Measurements from ENCODE around the gene RAB4B.
"Not testable (repeated sequence)": the region's sequence is repeated elsewhere in the genome, so short reads cannot be mapped to it uniquely, and the experiment has no call there.

The RAB4B gene, protein sequence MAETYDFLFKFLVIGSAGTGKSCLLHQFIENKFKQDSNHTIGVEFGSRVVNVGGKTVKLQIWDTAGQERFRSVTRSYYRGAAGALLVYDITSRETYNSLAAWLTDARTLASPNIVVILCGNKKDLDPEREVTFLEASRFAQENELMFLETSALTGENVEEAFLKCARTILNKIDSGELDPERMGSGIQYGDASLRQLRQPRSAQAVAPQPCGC

DNA sequence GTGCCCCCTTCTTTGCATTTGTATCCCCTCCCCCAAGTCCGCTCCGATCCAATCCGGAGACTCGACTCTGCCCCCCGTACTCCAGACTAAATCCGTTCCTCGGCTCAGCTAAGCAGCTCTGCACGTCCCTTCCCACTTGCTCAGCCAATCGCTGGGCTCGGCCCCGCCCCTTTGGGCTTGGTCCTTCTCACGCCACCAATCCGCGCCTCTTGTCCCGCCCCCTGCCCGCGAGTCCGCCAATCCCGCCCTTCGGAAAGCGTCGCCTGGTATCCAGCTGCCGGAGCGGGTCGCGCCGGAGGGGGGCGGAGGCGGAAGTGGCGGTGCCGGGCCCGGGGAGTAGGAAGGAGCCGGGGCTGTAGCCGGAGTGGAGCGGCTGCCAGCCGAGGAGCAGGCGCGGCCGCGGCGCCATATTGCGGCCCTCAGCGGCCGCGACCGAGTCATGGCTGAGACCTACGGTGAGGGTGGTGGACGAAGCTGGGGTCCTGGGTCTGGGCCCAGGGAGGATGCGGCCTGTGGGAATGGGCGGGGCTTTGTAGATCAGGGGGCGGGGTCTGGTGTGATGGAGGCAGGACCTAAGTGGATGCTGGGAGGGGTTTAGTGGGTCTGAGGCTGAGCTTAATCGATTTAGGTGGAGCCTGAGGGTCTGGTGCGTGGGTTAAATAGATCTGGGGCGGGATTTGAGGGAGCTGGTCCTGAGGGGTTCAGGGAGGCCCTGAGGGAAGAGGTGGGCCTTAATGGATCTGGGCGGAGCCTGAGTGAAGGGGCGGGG is at the start of gene RAB4B:
Gene RAB4B, plus strand, starts transcription at position 311 of the 769 bp plus-strand sequence. Its CDS starts 129 bp downstream, at position 440.
- H3K4me1 ChIP-seq (ENCODE audit: control insufficient read depth, insufficient read depth, low read length): peaks cover 13% of the 10 kb centered on the region
- H3K36me3 ChIP-seq (ENCODE audit: control insufficient read depth, insufficient read depth, low read length): peaks cover 4% of the 10 kb centered on the region
- H3K4me3 ChIP-seq (ENCODE audit: low read length): peak within 1 kb of the TSS; percentile 89
- H3K27me3 ChIP-seq (ENCODE audit: control insufficient read depth, insufficient read depth, low read length): no peaks in the 10 kb centered on the region
- H3K9ac ChIP-seq (ENCODE audit: low read length): peak within 1 kb of the TSS; percentile 94
- H3K27ac ChIP-seq (ENCODE audit: low read depth, low read length): peak within 1 kb of the TSS; percentile 97

DNA sequence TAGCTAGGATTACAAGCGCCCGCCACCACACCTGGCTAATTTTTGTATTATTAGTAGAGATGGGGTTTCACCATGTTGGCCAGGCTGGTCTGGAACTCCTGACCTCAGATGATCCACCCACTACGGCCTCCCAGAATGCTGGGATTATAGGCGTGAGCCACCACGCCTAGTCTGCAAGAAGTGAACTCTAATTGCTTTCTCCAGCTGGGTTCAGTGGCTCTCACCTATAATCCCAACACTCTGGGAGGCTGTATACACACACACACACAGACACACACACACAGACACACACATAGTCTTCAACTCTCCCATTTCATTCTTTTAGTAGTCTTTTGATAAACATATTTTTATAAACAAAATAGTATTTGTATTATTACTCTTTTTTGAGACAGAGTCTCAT is 48.0 kb upstream of the RAB4B start:
- H3K4me1 ChIP-seq (ENCODE audit: control insufficient read depth, insufficient read depth, low read length); H3K27ac ChIP-seq (ENCODE audit: low read depth, low read length); H3K4me3 ChIP-seq (ENCODE audit: low read length); H3K27me3 ChIP-seq (ENCODE audit: control insufficient read depth, insufficient read depth, low read length); H3K9ac ChIP-seq (ENCODE audit: low read length): not testable (repeated sequence)
- H3K36me3 ChIP-seq (ENCODE audit: control insufficient read depth, insufficient read depth, low read length): peaks cover 33% of the 10 kb centered on the region

DNA sequence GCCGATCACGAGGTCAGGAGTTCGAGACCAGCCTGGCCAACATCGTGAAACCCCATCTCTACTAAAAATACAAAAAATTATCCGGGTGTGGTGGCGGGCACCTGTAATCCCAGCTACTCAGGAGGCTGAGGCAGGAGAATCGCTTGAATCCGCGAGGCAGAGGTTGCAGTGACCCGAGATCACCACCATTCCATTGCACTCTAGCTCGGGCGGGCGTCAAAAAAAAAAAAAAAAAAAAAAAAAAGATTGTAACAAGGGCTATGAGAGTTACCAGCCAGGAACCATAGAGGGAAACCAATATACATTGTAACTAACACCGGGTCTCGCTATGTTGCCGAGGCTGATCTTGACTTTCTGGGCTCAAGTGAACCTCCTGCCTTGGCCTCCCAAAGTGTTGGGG is 45.7 kb upstream of the RAB4B start:
- H3K36me3 ChIP-seq (ENCODE audit: control insufficient read depth, insufficient read depth, low read length): peaks cover 40% of the 10 kb centered on the region

DNA sequence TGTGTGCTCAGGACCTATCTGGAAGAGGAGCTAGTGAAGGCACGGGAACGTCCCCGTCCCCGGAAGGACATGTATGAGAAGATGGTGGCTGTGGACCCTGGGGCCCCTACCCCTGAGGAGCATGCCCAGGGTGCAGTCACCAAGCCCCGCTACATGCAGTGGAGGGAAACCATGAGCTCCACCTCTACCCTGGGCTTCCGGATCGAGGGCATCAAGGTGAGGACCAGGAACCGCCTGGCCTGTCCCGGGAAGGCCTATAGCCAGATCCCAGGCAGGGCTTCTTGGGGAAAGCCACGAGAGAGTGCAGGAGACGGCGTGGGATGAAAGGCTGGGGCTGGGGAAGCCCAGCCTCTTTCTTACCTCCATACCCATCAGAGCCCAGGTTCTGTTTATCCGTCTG is 44.9 kb upstream of the RAB4B start:
- Histone ChIP-seq H3K4me3 (ENCODE audit: low read length) (no peak overlapping the region), H3K9ac (ENCODE audit: low read length) (no peak overlapping the region), H3K27me3 (ENCODE audit: control insufficient read depth, insufficient read depth, low read length) (no peaks in the 10 kb centered on the region), H3K27ac (ENCODE audit: low read depth, low read length) (no peak overlapping the region), H3K36me3 (ENCODE audit: control insufficient read depth, insufficient read depth, low read length) (peaks cover 41% of the 10 kb centered on the region), H3K4me1 (ENCODE audit: control insufficient read depth, insufficient read depth, low read length) (no peaks in the 10 kb centered on the region)

More for the DNA sequence above, 45.7 kb upstream of the RAB4B start:
- H3K9ac ChIP-seq (ENCODE audit: low read length); H3K4me3 ChIP-seq (ENCODE audit: low read length); H3K27ac ChIP-seq (ENCODE audit: low read depth, low read length); H3K27me3 ChIP-seq (ENCODE audit: control insufficient read depth, insufficient read depth, low read length); H3K4me1 ChIP-seq (ENCODE audit: control insufficient read depth, insufficient read depth, low read length): not testable (repeated sequence)

DNA sequence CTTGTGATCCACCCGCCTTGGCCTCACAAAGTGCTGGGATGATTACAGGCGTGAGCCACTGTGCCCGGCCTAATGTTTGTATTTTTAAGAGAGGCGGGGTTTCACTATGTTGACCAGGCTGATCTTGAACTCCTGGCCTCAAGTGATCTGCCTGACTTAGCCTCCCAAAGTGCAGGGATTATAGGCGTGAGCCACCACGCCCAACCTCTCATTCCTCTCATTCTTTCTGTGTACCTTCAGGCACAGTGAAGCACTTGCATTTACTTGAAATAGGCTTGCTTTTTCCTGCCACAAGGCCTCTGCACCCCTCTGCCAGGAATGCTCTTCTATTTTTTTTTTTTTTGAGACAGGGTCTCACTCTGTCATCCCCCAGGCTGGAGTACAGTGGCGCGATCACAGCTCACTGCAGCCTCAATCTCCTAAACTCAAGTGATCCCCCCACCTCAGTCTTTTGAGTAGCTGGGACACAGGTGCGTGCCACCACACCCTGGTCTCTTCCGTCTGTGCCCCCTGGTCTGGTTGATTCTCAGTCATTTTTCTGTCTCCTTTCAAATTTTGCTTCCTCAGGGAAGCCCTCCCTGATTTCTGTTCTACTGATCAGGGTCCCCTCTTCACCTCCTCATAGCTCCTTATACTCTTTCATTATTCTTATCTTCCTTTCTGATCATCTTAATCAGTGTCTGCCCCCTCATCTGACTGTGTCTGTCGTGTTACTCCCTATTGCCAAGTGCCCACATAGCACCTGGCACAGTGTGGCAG is 42.9 kb upstream of the RAB4B start:
- Histone ChIP-seq H3K27me3 (ENCODE audit: control insufficient read depth, insufficient read depth, low read length) (no peaks in the 10 kb centered on the region), H3K4me1 (ENCODE audit: control insufficient read depth, insufficient read depth, low read length) (no peaks in the 10 kb centered on the region), H3K9ac (ENCODE audit: low read length) (no peak overlapping the region), H3K4me3 (ENCODE audit: low read length) (no peak overlapping the region), H3K27ac (ENCODE audit: low read depth, low read length) (no peak overlapping the region), H3K36me3 (ENCODE audit: control insufficient read depth, insufficient read depth, low read length) (peaks cover 47% of the 10 kb centered on the region)

DNA sequence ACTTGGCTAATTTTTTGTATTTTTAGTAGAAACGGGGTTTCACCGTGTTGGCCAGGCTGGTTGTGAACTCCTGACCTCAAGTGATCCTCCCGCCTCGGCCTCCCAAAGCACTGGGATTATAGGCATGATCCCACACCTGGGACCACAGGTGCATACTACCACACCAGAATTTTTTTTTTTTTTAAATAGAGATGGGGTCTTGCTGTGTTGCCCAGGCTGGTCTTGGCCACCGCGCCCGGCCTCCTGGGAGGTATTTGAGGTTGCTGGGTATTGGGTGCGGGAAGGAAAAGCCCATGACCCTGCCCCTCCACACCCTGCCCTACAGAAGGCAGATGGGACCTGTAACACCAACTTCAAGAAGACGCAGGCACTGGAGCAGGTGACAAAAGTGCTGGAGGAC is 41.4 kb upstream of the RAB4B start:
- Histone ChIP-seq H3K4me3 (ENCODE audit: low read length) (no peak overlapping the region), H3K9ac (ENCODE audit: low read length) (no peak overlapping the region), H3K27me3 (ENCODE audit: control insufficient read depth, insufficient read depth, low read length) (no peaks in the 10 kb centered on the region), H3K27ac (ENCODE audit: low read depth, low read length) (no peak overlapping the region), H3K4me1 (ENCODE audit: control insufficient read depth, insufficient read depth, low read length) (no peaks in the 10 kb centered on the region), H3K36me3 (ENCODE audit: control insufficient read depth, insufficient read depth, low read length) (peaks cover 40% of the 10 kb centered on the region)

DNA sequence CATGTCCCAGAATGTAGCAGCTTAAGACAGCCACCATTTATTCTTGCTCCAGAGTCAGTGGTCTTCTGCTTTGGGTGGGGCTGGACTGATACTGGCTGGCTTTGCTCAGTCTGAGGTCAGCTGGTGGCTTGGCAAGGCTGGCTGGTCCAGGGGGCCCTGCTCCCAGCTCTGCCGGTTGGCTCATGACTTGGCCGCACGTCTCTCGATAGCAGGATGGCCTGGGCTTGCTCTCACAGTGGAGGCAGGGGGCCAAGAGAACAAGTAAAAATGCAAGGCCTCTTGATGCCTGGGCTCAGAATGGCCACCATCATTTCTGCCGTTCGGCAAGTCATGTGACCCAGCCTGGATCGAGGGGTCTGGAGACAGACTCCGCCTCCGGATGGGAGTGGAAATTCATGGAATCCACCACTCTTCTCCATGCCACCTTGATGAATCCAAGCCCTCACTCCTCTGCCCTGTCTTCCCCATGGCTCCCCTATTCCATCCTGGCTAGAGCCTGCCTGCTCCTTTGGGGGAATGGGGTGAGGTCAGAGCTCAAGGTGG is 40.9 kb upstream of the RAB4B start:
- Histone ChIP-seq H3K9ac (ENCODE audit: low read length) (no peak overlapping the region), H3K36me3 (ENCODE audit: control insufficient read depth, insufficient read depth, low read length) (peaks cover 40% of the 10 kb centered on the region), H3K4me3 (ENCODE audit: low read length) (no peak overlapping the region)

DNA sequence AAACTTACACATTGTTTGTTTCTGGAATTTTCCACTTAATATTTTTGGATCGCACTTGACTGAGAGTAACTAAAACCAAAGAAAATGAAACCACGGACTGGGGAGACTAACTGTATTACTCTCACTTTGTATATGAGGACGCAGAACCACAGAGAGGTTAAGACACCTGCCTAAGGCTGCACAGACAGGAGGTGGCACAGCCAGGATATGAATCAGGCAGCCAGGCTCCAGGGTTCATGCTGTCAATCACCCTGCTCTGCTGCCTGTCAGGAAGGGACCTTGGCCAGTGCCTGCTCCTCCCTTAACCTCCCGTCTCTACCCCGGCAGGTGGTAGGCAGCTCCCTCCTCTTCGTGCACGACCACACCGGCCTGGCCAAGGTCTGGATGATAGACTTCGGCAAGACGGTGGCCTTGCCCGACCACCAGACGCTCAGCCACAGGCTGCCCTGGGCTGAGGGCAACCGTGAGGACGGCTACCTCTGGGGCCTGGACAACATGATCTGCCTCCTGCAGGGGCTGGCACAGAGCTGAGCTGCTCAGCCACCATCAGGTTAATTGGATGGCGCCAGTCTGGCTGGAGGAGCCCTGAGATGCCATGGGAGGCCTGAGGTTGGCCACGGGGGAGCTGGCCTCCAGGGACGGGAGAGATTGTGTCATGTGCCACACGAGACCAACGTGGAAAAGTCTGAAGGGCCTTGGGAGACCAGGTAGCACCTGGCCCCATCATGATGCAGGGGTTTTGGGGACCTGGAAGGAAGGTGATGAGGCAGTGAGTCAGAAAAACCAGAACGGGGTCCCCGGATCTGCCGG is 38.8 kb upstream of the RAB4B start:
- no peak overlapping the region for H3K9ac ChIP-seq (ENCODE audit: low read length)
- no peaks in the 10 kb centered on the region for H3K4me1 ChIP-seq (ENCODE audit: control insufficient read depth, insufficient read depth, low read length)
- no peak overlapping the region for H3K27ac ChIP-seq (ENCODE audit: low read depth, low read length)
- H3K27me3 ChIP-seq (ENCODE audit: control insufficient read depth, insufficient read depth, low read length): no peaks in the 10 kb centered on the region
- peaks cover 27% of the 10 kb centered on the region for H3K36me3 ChIP-seq (ENCODE audit: control insufficient read depth, insufficient read depth, low read length)
- no peak overlapping the region for H3K4me3 ChIP-seq (ENCODE audit: low read length)

More for the DNA sequence above, 40.9 kb upstream of the RAB4B start:
- H3K27me3 ChIP-seq (ENCODE audit: control insufficient read depth, insufficient read depth, low read length): no peaks in the 10 kb centered on the region
- no peaks in the 10 kb centered on the region for H3K4me1 ChIP-seq (ENCODE audit: control insufficient read depth, insufficient read depth, low read length)
- no peak overlapping the region for H3K27ac ChIP-seq (ENCODE audit: low read depth, low read length)

DNA sequence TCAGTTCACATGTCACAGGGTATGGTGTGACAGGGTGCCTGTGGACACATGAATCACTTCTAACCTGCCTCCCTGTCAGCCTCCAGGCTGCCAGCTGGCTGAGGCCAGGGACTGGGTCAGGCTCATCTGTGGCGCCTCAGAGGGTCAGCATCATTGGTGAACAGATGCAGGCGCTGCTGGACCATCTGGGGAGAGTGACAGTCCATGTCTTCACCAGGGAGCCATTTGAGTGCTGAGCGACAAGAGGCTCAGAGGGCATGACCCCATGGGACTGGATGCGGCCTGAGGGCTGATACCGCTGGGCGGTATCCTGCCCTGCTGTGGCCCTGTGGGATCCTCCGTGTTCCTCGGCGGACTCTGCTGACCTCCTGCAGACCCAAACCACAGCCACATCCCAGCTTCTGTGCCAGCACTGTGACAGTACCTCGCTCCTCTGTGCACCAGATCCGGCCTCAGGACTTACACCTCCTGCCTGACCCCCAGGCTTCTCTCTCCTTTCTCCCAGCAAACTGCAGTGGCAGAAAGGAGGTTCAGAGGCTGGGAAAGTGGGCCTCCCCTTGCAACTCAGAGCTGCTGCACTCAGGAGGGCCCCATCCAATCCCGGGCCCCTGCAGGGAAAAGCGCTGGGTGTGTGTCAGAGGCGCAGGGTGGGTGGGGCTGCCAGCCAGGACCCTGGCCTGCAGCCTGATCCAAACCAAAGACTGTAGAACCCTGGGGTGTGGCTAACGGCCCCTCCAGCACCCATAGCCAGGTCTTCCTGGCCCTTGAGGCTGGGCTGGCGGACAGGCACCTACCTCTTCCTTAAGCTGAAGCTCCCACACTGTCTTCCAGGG is 38.0 kb upstream of the RAB4B start:
- no peak overlapping the region for H3K27ac ChIP-seq (ENCODE audit: low read depth, low read length)
- H3K9ac ChIP-seq (ENCODE audit: low read length): no peak overlapping the region
- H3K36me3 ChIP-seq (ENCODE audit: control insufficient read depth, insufficient read depth, low read length): peaks cover 25% of the 10 kb centered on the region
- H3K27me3 ChIP-seq (ENCODE audit: control insufficient read depth, insufficient read depth, low read length): no peaks in the 10 kb centered on the region
- no peak overlapping the region for H3K4me3 ChIP-seq (ENCODE audit: low read length)
- H3K4me1 ChIP-seq (ENCODE audit: control insufficient read depth, insufficient read depth, low read length): no peaks in the 10 kb centered on the region

DNA sequence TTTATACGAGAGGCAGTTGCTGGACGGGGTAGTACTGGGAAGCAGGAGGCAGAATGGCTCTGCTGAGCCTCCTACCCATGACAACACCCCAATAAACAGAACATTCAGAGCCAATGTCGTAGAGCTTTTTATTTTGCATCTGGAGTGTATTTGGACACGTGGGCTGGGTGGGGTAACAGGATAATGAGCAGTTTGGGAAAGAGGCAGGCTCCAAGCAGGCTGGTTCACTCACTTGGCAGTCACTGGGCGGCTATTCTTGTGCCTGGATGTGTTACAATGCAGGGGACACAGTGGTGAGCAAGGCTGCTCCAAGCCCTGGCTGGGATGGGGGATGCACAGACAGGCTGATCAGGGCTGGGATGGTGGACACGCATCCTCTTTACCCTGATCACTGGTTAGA is 37.3 kb upstream of the RAB4B start:
- Histone ChIP-seq H3K36me3 (ENCODE audit: control insufficient read depth, insufficient read depth, low read length) (peaks cover 19% of the 10 kb centered on the region), H3K27ac (ENCODE audit: low read depth, low read length) (no peak overlapping the region), H3K4me1 (ENCODE audit: control insufficient read depth, insufficient read depth, low read length) (no peaks in the 10 kb centered on the region), H3K4me3 (ENCODE audit: low read length) (no peak overlapping the region), H3K27me3 (ENCODE audit: control insufficient read depth, insufficient read depth, low read length) (no peaks in the 10 kb centered on the region), H3K9ac (ENCODE audit: low read length) (no peak overlapping the region)
